NCI-H82 (cell line): ENCODE measurements around the gene ATOH8.
"Not testable (repeated sequence)": the region's sequence is repeated elsewhere in the genome, so short reads cannot be mapped to it uniquely, and the experiment has no call there.

ENCODE experiments used
- DNase-seq: peaks from one replicate; lab custom pipeline; 2025; lab: John Stamatoyannopoulos, UW

The ATOH8 gene

GRCh38 chr2:85828725-85829124, 74.9 kb downstream of the ATOH8 start:
- no peak for DNase-seq

GRCh38 chr2:85829394-85829793, 75.6 kb downstream of the ATOH8 start:
- DNase-seq, result not testable (repeated sequence)

GRCh38 chr2:85830645-85831044, 76.9 kb downstream of the ATOH8 start:
- no peak for DNase-seq

- no peak for DNase-seq
Measured at GRCh38 chr2:85831735-85832134, 77.9 kb downstream of the ATOH8 start.

GRCh38 chr2:85834466-85834865, 80.7 kb downstream of the ATOH8 start:
- DNase-seq, result no peak
